HepG2 (cell line): ENCODE results near the gene C1QTNF1. TPM values are rescaled to one million over a fixed set of nuclear protein-coding genes. Genes with fewer than 3 reads are reported as not detected.

ENCODE experiments used
- EED ChIP-seq: sonication (generic); formaldehyde crosslinking; IDR thresholded peaks from 2 replicates; pipeline ENCODE4 v1.5.0; 2020; ENCODE audit warnings: mild to moderate bottlenecking, missing genetic modification reagents
- EZH2 ChIP-seq: conservative IDR thresholded peaks from 2 replicates; pipeline ENCODE4 v1.6.1; 2012; ENCODE audit warnings: mild to moderate bottlenecking, low read depth, low read length, moderate library complexity
- GABPA ChIP-seq, 2 experiments: IDR thresholded peaks; 2 replicates each; pipeline ENCODE4 v1.6.1; 2011 to 2016; ENCODE audit warnings: low read depth in 2 of 2, low read length in 1 of 2, missing biosample characterization in 1 of 2, missing genetic modification characterization in 1 of 2
- GMEB2 ChIP-seq: IDR thresholded peaks from 2 replicates; pipeline ENCODE4 v1.6.1; 2016; ENCODE audit warnings: missing biosample characterization, missing genetic modification reagents, low read depth
- IRX3 ChIP-seq: sonication (generic); formaldehyde crosslinking; IDR thresholded peaks from 2 replicates; pipeline ENCODE4 v1.8.1; 2023; ENCODE audit warnings: mild to moderate bottlenecking, low read depth, missing genetic modification reagents, borderline replicate concordance
- KDM5B ChIP-seq: sonication (generic); formaldehyde crosslinking; IDR thresholded peaks from 2 replicates; pipeline ENCODE4 v1.4.0; 2020; ENCODE audit warnings: missing genetic modification reagents, mild to moderate bottlenecking, borderline replicate concordance
- LCORL ChIP-seq, 2 experiments: fragments of 450-650 bp in 1 of 2; sonication (generic) in 1 of 2; formaldehyde crosslinking in 1 of 2; IDR thresholded peaks; 2 replicates each; pipeline versions ENCODE4 v1.5.0 to v1.6.1; 2017 to 2020; ENCODE audit warnings: antibody characterized with exemption in 1 of 2, missing genetic modification reagents in 1 of 2
- MZF1 ChIP-seq: sonication (generic); formaldehyde crosslinking; IDR thresholded peaks from 2 replicates; pipeline ENCODE4 v1.8.1; 2023; ENCODE audit warnings: mild to moderate bottlenecking, missing genetic modification reagents, borderline replicate concordance
- POGK ChIP-seq: sonication (generic); formaldehyde crosslinking; conservative IDR thresholded peaks from 2 replicates; pipeline ENCODE4 v1.8.0; 2022; ENCODE audit warnings: mild to moderate bottlenecking, moderate library complexity, missing genetic modification reagents
- POLR2A ChIP-seq, 2 experiments: IDR thresholded peaks; 2 replicates each; pipeline ENCODE4 v1.6.1; 2011; ENCODE audit warnings: low read depth in 2 of 2, low read length in 2 of 2, mild to moderate bottlenecking in 1 of 2, moderate library complexity in 1 of 2; ENCODE audit not compliant: insufficient read depth in 1 of 2
- SAP130 ChIP-seq: IDR thresholded peaks from 2 replicates; pipeline ENCODE4 v1.6.1; 2016; ENCODE audit warnings: low read depth
- TBX2 ChIP-seq: sonication (generic); formaldehyde crosslinking; IDR thresholded peaks from 2 replicates; pipeline ENCODE4 v1.5.0; 2020; ENCODE audit warnings: missing genetic modification reagents, mild to moderate bottlenecking, borderline replicate concordance
- TFAP4 ChIP-seq: sonication (generic); IDR thresholded peaks from 2 replicates; pipeline ENCODE4 v1.6.1; 2016; ENCODE audit warnings: low read depth, borderline replicate concordance
- ZFP37 ChIP-seq: sonication (generic); formaldehyde crosslinking; IDR thresholded peaks from 2 replicates; pipeline ENCODE4 v1.4.0; 2020; ENCODE audit warnings: missing genetic modification reagents, borderline replicate concordance
- ZFP90 ChIP-seq: sonication (generic); formaldehyde crosslinking; IDR thresholded peaks from 2 replicates; pipeline ENCODE4 v1.8.0; 2022; ENCODE audit warnings: missing genetic modification reagents, mild to moderate bottlenecking, inconsistent platforms, borderline replicate concordance
- ZMYM3 ChIP-seq: sonication (generic); formaldehyde crosslinking; IDR thresholded peaks from 2 replicates; pipeline ENCODE4 v1.5.1; 2020; ENCODE audit warnings: mild to moderate bottlenecking, missing genetic modification reagents
- ZNF30 ChIP-seq: sonication (generic); formaldehyde crosslinking; IDR thresholded peaks from 2 replicates; pipeline ENCODE4 v1.5.0; 2020; ENCODE audit warnings: mild to moderate bottlenecking, missing genetic modification reagents
- ZNF737 ChIP-seq: sonication (generic); formaldehyde crosslinking; IDR thresholded peaks from 2 replicates; pipeline ENCODE4 v1.5.0; 2020; ENCODE audit warnings: missing genetic modification reagents, mild to moderate bottlenecking, borderline replicate concordance
- ZSCAN21 ChIP-seq: sonication (generic); formaldehyde crosslinking; IDR thresholded peaks from 2 replicates; pipeline ENCODE4 v1.8.0; 2022; ENCODE audit warnings: mild to moderate bottlenecking, missing genetic modification reagents, moderate library complexity, borderline replicate concordance
- polyA plus RNA-seq, 8 experiments: library from polyadenylated mRNA; depleted of rRNA in 3 of 8; stranded (reverse) in 7 of 8; unstranded in 1 of 8; fragments of >200 nt; fragmentation: Illumina TruSeq in 4 of 8; extraction: Trizol in 4 of 8; gene quantifications; 2 replicates each; pipeline versions ENCODE4 v1.2.1 to v1.2.3, GENCODE V29; 2011 to 2016; ENCODE audit warnings: low read depth in 4 of 8, missing spikeins in 1 of 8, mixed read lengths in 1 of 8; ENCODE audit not compliant: insufficient read depth in 1 of 8
- total RNA-seq, 5 experiments: library from RNA; depleted of rRNA; stranded (reverse); fragments of >200 nt; fragmentation: Illumina TruSeq; extraction: Trizol; gene quantifications; 2 replicates each; pipeline ENCODE4 v1.2.3, GENCODE V29; 2016; ENCODE audit warnings: low read depth in 1 of 5
- TF ChIP-seq, protein P1 (sequence below): sonication (generic); formaldehyde crosslinking; IDR thresholded peaks from 2 replicates; pipeline ENCODE4 v1.5.1; 2020; ENCODE audit warnings: mild to moderate bottlenecking, missing genetic modification reagents, moderate library complexity

The C1QTNF1 gene
- total and polyA plus RNA-seq, 2 of the 13 experiments (the other 11 are each of a cell fraction or from before 2014, with no cell fraction given), result 0.18 to 0.86 TPM

GRCh38 chr17:79023886-79024771 lies at the start of gene C1QTNF1 (continued):
- TF ChIP-seq SAP130 (CRISPR knock-in tag) (0 out of 2 replicates have a peak, but pooled peaks have one; percentile 37), POLR2A (IDR thresholded peaks at IDR 0.05; ENCODE audit: insufficient read depth in 1 of 2, low read depth in 2 of 2, low read length in 2 of 2) (no peak), ZMYM3 (CRISPR knock-in tag) (no peak), MZF1 (CRISPR knock-in tag) (no peak), ZFP37 (CRISPR knock-in tag) (no peak), ZNF737 (CRISPR knock-in tag) (no peak), POGK (CRISPR knock-in tag) (no peak), EZH2 (no peak), ZFP90 (CRISPR knock-in tag) (no peak), TBX2 (CRISPR knock-in tag) (peak; percentile 41; the same call in 1 of the 2 replicates), GABPA (IDR thresholded peaks at IDR 0.05; ENCODE audit: low read depth, low read length) (no peak), GABPA (CRISPR knock-in tag; IDR thresholded peaks at IDR 0.05; ENCODE audit: low read depth) (no peak), EED (CRISPR knock-in tag) (no peak), LCORL (IDR thresholded peaks at IDR 0.05) (no peak), LCORL (CRISPR knock-in tag; IDR thresholded peaks at IDR 0.05) (peak; percentile 40; the same call in 1 of the 2 replicates), KDM5B (CRISPR knock-in tag) (no peak), ZNF30 (no peak), GMEB2 (CRISPR knock-in tag) (no peak), TFAP4 (no peak), IRX3 (no peak), ZSCAN21 (no peak)
- TF ChIP-seq, protein P1, sequence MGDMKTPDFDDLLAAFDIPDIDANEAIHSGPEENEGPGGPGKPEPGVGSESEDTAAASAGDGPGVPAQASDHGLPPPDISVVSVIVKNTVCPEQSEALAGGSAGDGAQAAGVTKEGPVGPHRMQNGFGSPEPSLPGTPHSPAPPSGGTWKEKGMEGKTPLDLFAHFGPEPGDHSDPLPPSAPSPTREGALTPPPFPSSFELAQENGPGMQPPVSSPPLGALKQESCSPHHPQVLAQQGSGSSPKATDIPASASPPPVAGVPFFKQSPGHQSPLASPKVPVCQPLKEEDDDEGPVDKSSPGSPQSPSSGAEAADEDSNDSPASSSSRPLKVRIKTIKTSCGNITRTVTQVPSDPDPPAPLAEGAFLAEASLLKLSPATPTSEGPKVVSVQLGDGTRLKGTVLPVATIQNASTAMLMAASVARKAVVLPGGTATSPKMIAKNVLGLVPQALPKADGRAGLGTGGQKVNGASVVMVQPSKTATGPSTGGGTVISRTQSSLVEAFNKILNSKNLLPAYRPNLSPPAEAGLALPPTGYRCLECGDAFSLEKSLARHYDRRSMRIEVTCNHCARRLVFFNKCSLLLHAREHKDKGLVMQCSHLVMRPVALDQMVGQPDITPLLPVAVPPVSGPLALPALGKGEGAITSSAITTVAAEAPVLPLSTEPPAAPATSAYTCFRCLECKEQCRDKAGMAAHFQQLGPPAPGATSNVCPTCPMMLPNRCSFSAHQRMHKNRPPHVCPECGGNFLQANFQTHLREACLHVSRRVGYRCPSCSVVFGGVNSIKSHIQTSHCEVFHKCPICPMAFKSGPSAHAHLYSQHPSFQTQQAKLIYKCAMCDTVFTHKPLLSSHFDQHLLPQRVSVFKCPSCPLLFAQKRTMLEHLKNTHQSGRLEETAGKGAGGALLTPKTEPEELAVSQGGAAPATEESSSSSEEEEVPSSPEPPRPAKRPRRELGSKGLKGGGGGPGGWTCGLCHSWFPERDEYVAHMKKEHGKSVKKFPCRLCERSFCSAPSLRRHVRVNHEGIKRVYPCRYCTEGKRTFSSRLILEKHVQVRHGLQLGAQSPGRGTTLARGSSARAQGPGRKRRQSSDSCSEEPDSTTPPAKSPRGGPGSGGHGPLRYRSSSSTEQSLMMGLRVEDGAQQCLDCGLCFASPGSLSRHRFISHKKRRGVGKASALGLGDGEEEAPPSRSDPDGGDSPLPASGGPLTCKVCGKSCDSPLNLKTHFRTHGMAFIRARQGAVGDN (CRISPR knock-in tag), result peak; percentile 58
